OCI-LY3 (cell line): ENCODE measurements around the gene ZPBP2.

Experiments used
- H2AFZ ChIP-seq: fragments of 200-600, 300-600 bp; shearing (Covaris generic); 2 replicates; pipeline ENCODE4 v1.6.0; 2014; ENCODE audit warnings: antibody characterized with exemption, low read depth, low read length
- H3K27ac ChIP-seq: fragments of 200-600, 300-600 bp; sonication (generic); 2 replicates; pipeline ENCODE4 v1.5.1; 2014; ENCODE audit warnings: mild to moderate bottlenecking, low read length, moderate library complexity, mixed read lengths
- H3K27me3 ChIP-seq: fragments of 200-600, 300-600 bp; sonication (generic); 2 replicates; pipeline ENCODE4 v1.6.1; 2014; ENCODE audit warnings: low read depth, low read length, mixed read lengths
- H3K36me3 ChIP-seq: fragments of 200-600, 300-600 bp; sonication (generic); replicated peaks from 2 replicates; pipeline ENCODE3; 2014; ENCODE audit warnings: low read depth, low read length, mixed read lengths
- H3K4me1 ChIP-seq: fragments of 300-600, 200-600 bp; sonication (generic); 2 replicates; pipeline ENCODE4 v1.6.1; 2014; ENCODE audit warnings: low read length, mixed read lengths
- H3K4me2 ChIP-seq: fragments of 200-600, 300-600 bp; sonication (generic); 2 replicates; pipeline ENCODE4 v1.6.1; 2014; ENCODE audit warnings: low read length, mixed read lengths
- H3K4me3 ChIP-seq: fragments of 300-600, 200-600 bp; sonication (generic); 2 replicates; pipeline ENCODE4 v1.5.1; 2014; ENCODE audit warnings: antibody characterized with exemption, mild to moderate bottlenecking, low read length, moderate library complexity
- H3K79me2 ChIP-seq: fragments of 300-600, 200-600 bp; shearing (Covaris generic); 2 replicates; pipeline ENCODE4 v1.6.1; 2014; ENCODE audit warnings: mild to moderate bottlenecking, low read length, mixed read lengths
- H3K9ac ChIP-seq: fragments of 300-600, 200-600 bp; shearing (Covaris generic); 2 replicates; pipeline ENCODE4 v1.6.0; 2014; ENCODE audit warnings: mild to moderate bottlenecking, low read length, moderate library complexity
- H3K9me3 ChIP-seq: fragments of 200-600, 300-600 bp; shearing (Covaris generic); 2 replicates; pipeline ENCODE4 v1.6.1; 2014; ENCODE audit warnings: low read length, mixed read lengths; ENCODE audit not compliant: insufficient read depth
- H4K20me1 ChIP-seq: fragments of 200-600, 300-600 bp; sonication (generic); 2 replicates; pipeline ENCODE4 v1.6.1; 2016; ENCODE audit warnings: low read length, mixed read lengths; ENCODE audit not compliant: insufficient read depth
- EZH2phosphoT487 ChIP-seq: fragments of 200-600 bp; shearing (Covaris generic); IDR thresholded peaks from 2 replicates; pipeline ENCODE4 v1.6.1; 2018; ENCODE audit warnings: antibody characterized with exemption, mixed run types, low read depth
- TF ChIP-seq, protein P1 (sequence below): fragments of 200-600, 300-600 bp; sonication (generic); IDR thresholded peaks from 2 replicates; pipeline ENCODE4 v1.5.1; 2014; ENCODE audit warnings: antibody characterized with exemption, low read length, low read depth

The ZPBP2 gene

DNA sequence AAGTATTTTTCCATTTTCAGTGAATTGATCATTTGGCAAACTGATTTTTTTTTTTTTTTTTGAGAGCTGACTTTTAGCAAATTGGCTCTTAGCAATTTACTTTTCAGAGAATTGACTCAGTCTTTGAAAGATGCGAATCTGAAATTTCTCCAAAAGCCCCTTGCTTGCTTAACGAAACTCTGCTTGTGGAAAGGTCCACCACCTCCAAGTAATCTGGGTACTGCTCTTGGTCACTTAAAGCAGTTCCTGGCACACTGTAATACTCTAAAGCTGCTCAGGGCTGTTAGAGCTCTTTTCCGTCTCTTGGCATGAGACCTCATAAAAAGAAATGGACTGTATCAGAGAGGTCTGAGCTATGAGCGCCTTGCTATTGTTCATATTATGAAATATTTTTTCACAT is 47.6 kb downstream of the ZPBP2 start:
- H3K27ac ChIP-seq = peak overlapping the region; percentile 51

DNA sequence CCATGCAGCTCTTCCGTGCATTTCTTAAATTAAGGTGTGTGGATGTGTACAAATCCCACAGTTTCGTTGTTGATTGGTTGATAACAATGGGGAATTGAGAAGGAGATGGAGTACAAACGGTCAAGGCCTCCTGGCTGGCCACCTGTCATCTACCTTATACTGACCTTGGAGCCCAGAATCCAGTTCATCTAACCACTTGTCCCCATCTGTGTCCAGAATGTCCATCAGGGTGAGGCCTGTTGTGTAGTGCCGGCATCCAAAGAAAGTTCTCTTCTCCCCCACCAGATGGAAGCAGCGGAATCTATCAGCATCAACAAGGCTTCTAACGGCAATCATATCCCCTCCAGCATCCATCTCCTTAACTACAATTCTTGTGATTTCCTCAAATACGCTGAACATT is 48.9 kb downstream of the ZPBP2 start:
- H3K4me3 ChIP-seq = 0 out of 2 replicates have a peak overlapping the region, but pooled peaks have one; percentile 11
- no peaks in the 10 kb centered on the region for H3K9me3 ChIP-seq
- H4K20me1 ChIP-seq = no peaks in the 10 kb centered on the region
- peak overlapping the region; percentile 54 for H3K4me2 ChIP-seq
- no peak overlapping the region for H3K27ac ChIP-seq
- H3K9ac ChIP-seq = no peak overlapping the region
- TF ChIP-seq, protein P1, sequence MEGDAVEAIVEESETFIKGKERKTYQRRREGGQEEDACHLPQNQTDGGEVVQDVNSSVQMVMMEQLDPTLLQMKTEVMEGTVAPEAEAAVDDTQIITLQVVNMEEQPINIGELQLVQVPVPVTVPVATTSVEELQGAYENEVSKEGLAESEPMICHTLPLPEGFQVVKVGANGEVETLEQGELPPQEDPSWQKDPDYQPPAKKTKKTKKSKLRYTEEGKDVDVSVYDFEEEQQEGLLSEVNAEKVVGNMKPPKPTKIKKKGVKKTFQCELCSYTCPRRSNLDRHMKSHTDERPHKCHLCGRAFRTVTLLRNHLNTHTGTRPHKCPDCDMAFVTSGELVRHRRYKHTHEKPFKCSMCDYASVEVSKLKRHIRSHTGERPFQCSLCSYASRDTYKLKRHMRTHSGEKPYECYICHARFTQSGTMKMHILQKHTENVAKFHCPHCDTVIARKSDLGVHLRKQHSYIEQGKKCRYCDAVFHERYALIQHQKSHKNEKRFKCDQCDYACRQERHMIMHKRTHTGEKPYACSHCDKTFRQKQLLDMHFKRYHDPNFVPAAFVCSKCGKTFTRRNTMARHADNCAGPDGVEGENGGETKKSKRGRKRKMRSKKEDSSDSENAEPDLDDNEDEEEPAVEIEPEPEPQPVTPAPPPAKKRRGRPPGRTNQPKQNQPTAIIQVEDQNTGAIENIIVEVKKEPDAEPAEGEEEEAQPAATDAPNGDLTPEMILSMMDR = peak; percentile 19
- TF ChIP-seq EZH2phosphoT487 = no peak
- no peak overlapping the region for H2AFZ ChIP-seq
- H3K27me3 ChIP-seq = no peaks in the 10 kb centered on the region
- no peaks in the 10 kb centered on the region for H3K79me2 ChIP-seq
- H3K4me1 ChIP-seq = peaks cover 42% of the 10 kb centered on the region
- peaks cover 25% of the 10 kb centered on the region for H3K36me3 ChIP-seq

More for the DNA sequence above, 47.6 kb downstream of the ZPBP2 start:
- no peak overlapping the region for H2AFZ ChIP-seq
- H4K20me1 ChIP-seq = no peaks in the 10 kb centered on the region
- peaks cover 27% of the 10 kb centered on the region for H3K36me3 ChIP-seq
- peak overlapping the region; percentile 51 for H3K4me2 ChIP-seq
- no peaks in the 10 kb centered on the region for H3K79me2 ChIP-seq
- no peak for TF ChIP-seq EZH2phosphoT487
- TF ChIP-seq, protein P1 = no peak
- no peak overlapping the region for H3K4me3 ChIP-seq
- no peaks in the 10 kb centered on the region for H3K9me3 ChIP-seq
- peak overlapping the region; percentile 26; the same call in 1 of the 2 replicates for H3K9ac ChIP-seq
- H3K4me1 ChIP-seq = peaks cover 29% of the 10 kb centered on the region
- no peaks in the 10 kb centered on the region for H3K27me3 ChIP-seq

DNA sequence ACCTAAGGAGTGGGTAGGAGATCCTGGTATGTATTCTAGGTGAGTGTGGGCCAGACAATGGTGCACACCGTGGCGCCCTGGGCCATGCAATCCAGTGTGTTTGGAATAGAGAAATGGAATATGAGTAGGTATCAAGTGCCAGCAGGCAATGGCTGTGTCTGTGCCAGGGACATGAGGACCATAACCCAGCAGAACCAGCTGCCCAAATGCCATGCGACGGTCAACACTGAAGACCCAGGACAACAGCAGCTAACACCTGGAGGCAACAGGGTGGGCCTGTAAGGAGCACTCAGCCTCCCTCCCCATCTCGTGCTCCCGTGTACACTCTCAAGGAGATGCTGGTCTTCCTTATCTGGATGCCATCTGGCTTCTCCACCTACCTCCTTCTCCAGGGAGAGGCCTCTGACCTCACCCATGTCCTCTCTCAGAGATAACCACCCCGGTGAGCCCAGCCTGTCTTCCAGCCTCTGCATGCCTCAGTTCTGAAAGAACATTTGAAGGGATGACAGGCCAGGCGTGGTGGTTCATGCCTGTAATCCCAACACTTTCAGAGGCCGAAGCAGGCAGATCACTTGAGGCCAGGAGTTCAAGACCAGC is 51.2 kb downstream of the ZPBP2 start:
- Histone ChIP-seq H3K79me2 (no peaks in the 10 kb centered on the region), H4K20me1 (no peaks in the 10 kb centered on the region), H3K4me2 (no peak overlapping the region), H3K36me3 (peaks cover 35% of the 10 kb centered on the region), H3K27me3 (no peaks in the 10 kb centered on the region), H3K4me1 (peaks cover 43% of the 10 kb centered on the region), H3K27ac (no peak overlapping the region), H3K9me3 (no peaks in the 10 kb centered on the region), H3K9ac (no peak overlapping the region), H2AFZ (no peak overlapping the region), H3K4me3 (no peak overlapping the region)
- TF ChIP-seq, protein P1 = no peak
- no peak for TF ChIP-seq EZH2phosphoT487

DNA sequence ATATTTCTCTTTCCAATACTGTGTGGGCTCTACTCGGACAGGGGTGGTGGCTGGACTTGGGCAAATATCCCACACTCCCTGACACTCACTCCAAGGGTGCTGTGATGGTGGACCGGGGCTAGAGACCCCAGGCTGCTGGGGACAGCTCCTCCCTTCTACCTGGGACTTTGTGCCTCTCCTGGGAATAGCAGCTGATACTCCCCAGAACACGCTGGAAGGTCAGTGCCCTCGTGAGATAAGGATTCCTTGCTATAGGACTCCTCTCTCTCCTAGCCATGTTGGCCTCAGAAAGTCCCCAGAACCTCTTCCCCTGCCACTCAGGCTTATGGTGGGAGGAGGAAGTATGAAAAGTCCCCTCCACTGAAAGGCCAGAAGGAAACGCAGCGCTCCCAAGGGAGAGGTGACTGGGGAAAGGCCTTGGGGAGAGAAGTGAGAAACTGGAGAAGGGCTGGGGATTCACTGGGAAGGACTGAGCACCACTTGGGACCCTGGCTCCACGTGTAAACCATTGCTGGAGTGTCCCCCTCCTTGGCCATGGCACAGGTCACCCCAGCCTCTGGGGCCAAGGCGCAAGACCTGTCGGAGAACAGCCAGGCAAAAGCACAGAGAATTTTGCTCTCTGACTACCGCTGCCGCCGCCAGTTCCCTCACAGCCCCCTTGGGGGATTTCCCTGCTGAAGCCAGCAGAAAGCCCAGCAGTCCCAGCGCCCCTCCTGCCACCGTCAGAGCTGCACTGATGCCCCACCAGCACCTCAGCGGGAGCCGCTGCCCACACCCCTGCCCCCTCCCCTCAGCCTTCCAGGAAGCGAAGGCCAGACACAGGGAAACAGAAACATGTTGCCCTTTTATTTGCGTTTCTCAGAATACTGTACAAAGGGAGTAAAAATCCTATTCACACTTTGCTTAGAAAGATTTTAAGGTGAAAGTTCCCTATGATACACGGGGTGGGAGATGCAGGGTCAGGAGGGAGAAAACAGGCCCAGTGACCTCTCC is 52.5 kb downstream of the ZPBP2 start:
- Histone ChIP-seq H3K79me2 (peaks cover 11% of the 10 kb centered on the region), H3K4me2 (peak overlapping the region; percentile 60), H3K9ac (peak overlapping the region; percentile 41; the same call in 1 of the 2 replicates), H2AFZ (no peak overlapping the region), H3K4me3 (peak overlapping the region; percentile 27), H3K27ac (peak overlapping the region; percentile 68), H3K27me3 (no peaks in the 10 kb centered on the region), H4K20me1 (peaks cover 7% of the 10 kb centered on the region; the same call in 1 of the 2 replicates), H3K9me3 (no peaks in the 10 kb centered on the region), H3K36me3 (peaks cover 35% of the 10 kb centered on the region), H3K4me1 (peaks cover 44% of the 10 kb centered on the region)
- TF ChIP-seq EZH2phosphoT487 = no peak
- TF ChIP-seq, protein P1 = no peak
